Activated CD8-positive, alpha-beta memory T cell treated with anti-CD3 and anti-CD28 coated beads for 1 hour (primary cell): ENCODE measurements around the gene ZBTB21.

Experiments used
- DNase-seq, 2 donors: peaks; one replicate each; pipeline ENCODE4 v3.0.0-alpha.2; 2020; ENCODE audit warnings: low read depth in 1 of 2; ENCODE audit errors: extremely low read depth in 1 of 2

Gene ZBTB21

GRCh38 chr21:42009831-42010506 is at the start of gene ZBTB21:
TSS of gene ZBTB21 (minus strand) at chr21:42010360. CDS start at chr21:41994095, 16,265 bp downstream.
- peak; percentile 98 for DNase-seq

- no peak for DNase-seq
Measured at GRCh38 chr21:42059721-42060120, 49.6 kb upstream of the ZBTB21 start.

DNA sequence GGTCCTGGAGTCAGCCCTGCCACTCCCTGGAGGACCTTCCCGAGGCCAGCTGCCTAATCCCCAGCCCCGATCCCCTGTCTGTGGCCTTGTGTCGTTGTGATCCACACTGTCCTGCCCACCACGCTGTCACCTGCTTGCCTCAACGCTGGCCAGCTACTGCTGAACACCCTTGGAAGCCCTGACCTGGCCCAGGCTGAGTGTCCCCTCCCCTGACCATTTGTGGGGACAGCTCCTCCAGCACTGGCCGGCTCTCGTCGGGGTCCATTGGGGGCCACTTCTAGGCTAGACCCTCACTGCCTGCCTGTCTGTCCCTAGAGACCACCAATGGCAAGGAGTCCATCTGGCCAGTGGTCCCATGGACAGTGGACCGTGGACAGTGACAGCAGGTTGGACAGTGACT is 49.0 kb upstream of the ZBTB21 start:
- DNase-seq, result no peak

GRCh38 chr21:42058631-42059111 is 48.5 kb upstream of the ZBTB21 start:
- no peak for DNase-seq

DNA sequence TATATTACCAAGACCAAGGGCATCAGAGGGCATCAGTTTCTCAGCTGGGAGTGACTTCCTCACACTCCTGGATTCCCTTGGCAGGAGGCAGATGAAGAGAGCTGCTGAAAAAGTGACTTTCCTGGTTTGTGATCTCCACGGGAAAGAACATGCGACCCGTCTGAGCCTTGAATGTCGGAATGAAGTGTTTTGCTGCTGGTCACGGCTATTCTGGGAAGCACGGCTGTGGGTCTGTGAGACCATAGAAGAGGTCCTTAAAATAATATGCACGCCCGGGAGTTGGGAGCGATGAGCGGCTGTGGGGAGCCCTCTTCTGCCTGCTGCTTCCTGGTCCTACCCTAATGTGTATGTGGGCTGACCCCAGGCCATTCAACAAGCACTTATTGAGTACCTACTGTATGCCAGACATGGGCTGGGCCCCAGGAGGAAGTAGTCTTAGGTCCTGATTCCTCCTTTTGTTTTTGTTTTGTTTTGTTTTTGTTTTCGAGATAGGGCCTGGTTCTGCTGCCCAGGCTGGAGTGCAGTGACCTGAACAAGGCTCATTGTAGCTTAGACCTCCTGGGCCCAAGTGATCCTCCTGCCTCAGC is 47.8 kb upstream of the ZBTB21 start:
- DNase-seq, result no peak

- DNase-seq, result no peak
Measured at GRCh38 chr21:42056996-42057689, 47.0 kb upstream of the ZBTB21 start.

DNA sequence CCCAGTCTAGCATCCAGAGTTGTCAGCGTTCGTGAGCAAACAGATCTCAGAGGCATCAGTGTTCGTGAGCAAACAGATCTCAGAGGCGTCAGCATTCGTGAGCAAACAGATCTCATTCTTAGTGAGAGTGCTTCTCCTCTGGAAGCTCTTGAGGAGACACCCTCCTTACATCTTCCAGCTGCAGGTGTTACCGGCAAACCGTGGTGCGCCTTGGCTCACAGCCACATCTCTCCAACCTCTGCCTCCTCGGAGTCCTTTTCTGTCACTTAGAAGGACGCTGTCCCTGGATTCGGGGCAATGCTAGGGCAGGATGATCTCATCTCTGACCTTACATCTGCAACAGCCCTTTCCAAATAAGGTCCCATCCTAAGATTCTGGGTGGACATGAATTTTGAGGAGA is 46.3 kb upstream of the ZBTB21 start:
- DNase-seq, result no peak

DNA sequence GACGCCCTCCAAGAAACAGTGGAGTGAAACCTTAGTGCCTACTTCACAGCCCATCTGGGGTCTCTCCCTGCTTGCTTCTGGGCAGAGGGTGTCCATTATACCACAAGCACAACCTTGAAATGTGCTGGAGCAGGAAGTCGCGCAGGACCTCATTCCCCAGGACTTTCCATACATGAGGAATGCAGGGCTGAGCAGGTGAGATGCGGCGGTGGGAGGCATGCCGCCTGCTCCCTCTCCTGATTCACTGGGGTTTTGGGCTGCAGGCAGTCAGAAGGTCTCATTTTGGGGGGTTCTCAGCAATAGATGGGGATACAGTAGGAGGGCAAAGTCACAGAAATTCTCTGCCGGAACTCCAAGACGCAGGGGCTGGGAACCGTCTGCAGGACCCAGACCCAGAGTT is 45.3 kb upstream of the ZBTB21 start:
- no peak for DNase-seq

GRCh38 chr21:42051788-42052187 is 41.6 kb upstream of the ZBTB21 start:
- no peak for DNase-seq

- DNase-seq, result no peak
Measured at GRCh38 chr21:42049578-42050430, 39.6 kb upstream of the ZBTB21 start.

DNA sequence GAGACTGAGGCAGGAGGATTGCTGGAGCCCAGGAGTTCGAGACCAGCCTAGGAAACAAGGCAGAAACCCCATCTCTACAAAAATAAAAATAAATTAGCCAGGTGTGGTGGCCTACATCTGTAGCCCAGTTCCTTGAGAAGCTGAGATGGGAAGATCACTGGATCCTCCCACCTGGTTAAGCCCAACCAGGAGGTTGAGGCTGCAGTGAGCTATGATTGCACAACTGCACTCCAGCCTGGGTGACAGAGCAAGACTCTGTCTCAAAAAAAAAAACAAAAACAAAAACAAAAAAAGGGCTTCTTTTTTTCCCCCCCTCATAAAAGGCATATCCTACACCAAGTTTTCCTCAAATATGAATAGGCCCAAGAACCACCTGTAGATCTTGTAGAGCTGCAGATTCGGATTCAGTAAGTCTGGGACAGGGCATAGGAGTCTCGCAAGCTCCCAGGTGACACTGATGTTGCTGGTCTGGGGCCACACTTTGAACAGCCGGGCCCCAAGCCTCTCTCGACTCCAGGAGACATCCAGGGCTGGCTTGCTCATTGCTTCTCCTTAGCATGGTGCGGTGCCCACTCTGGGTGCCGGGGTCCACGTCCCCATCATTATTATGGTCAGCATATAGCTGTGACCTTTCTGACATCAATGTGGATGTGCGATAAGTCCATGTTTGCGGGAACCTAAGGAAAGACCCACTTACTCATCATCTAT is 38.9 kb upstream of the ZBTB21 start:
- no peak for DNase-seq

- DNase-seq, result no peak
Measured at GRCh38 chr21:42047821-42048613, 37.9 kb upstream of the ZBTB21 start.

DNA sequence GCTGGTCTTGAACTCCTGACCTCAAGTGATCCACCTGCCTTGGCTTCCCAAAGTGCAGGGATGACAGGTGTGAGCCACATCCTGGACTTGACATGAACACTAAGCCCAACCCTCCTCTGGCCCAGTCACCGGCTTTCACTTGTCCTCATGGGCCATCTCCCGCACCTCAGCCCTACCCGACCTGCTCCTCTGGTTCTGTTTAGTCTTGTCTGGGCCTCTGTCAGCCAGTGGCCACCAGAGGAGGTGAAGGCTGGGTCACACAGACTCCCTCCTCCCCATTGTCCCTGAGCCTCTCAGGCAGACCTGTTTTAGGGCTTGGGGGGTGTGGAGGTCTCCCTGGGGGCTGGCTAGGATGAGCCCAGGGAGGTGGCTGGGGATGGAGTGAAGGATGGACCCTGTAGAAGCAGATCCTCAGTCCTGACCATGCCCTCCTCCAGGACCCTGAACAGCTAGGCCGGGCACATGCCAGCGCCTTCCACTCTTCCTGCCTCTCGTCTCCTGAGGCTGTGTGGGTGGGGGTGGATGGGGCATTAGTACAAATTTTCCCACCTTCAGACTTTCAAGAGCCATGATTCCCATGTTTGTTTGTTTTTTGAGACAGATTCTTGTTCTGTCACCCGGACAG is 34.8 kb upstream of the ZBTB21 start:
- no peak for DNase-seq

- DNase-seq, result no peak
Measured at GRCh38 chr21:42043961-42044360, 33.8 kb upstream of the ZBTB21 start.

DNA sequence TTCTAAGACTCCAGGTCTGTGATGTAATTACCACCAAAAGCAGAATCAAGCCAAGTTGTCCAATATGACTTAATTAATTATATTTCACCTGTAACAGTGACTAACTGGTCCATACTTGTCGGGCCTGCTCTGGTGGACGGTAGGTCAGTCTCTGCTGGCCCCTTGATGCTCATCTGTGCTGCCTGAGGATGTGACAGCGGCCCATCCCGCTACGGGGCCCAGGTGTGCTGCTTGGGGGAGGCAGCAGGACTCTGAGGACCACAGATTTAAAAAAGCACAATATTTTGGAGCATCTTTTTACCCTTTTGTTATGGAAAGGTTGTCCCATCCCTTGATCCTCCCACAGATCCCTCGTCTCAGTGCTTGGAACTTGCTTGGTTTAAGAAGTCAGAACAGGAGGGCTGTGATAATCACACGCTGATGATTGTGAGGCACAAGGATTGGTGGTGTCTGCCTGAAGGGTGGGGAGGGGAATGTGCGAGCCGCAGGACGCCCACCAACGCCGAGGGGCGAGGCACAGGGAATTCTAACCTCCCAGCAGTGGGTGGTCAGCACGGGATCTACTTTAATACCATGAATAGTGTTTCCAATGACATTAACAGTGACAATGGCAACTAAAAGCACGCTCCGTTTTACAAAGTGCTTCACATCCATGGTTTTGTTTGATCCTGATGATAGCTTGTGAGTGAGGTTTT is 33.2 kb upstream of the ZBTB21 start:
- no peak for DNase-seq

DNA sequence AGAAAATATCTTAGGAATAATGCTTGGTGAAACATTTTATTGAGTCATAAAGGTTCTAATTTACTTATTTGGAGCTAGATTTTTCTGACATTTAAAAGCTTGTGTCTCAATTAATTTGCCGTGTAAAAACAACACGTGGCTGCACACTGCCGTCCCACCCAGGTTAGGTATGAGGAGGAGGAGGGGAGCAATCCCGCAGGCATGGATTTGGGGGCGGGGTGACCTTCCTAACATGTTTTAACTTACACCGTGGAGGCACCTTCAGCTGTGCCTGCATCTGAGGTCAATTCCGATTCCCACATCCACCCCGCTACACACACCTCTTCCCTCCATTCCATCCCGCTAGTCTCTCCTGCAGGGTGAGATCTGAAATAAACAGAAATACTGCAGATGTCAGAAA is 32.5 kb upstream of the ZBTB21 start:
- no peak for DNase-seq

DNA sequence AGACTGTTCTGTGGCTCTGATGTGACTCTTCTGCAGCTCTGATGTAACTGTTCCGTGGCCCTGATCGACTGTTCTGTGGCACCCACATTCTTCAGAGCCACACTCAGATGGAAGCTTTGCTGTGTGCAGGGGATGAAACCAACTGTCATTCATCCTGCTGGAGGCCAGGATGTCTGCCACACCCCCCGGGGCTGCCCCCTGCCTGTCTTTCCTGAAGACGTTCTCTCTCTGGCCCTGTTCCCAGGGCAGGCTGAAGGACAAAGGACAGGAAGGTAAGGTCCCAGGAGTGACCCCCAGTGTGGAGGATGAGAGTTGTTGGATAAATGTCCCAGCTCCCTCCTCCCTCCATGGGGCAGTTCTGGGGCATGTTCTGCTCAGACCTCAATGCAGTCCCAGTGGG is 31.6 kb upstream of the ZBTB21 start:
- DNase-seq, result no peak

- no peak for DNase-seq
Measured at GRCh38 chr21:42041246-42041645, 31.1 kb upstream of the ZBTB21 start.
